ENCODE data around the gene ELOB.
A peak's percentile ranks its signal among the peaks of the same experiment; 100 is the strongest.

ELOB gene

DNA sequence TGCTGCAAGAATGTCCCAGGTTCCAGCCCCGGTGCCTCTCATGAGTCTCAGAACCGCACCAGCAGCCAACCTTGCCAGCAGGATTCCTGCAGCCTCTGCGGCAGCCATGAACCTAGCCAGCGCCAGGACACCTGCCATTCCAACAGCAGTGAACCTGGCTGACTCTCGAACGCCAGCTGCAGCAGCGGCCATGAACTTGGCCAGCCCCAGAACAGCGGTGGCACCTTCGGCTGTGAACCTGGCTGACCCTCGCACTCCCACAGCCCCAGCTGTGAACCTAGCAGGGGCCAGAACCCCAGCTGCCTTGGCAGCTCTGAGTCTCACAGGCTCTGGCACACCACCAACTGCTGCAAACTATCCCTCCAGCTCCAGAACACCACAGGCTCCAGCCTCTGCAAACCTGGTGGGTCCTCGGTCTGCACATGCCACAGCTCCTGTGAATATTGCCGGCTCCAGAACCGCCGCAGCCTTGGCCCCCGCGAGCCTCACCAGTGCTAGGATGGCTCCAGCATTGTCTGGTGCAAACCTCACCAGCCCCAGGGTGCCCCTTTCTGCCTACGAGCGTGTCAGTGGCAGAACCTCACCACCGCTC lies 9.8 kb downstream of the ELOB start:
- DNase-seq (ENCODE audit: low spot score), result no peak

DNA sequence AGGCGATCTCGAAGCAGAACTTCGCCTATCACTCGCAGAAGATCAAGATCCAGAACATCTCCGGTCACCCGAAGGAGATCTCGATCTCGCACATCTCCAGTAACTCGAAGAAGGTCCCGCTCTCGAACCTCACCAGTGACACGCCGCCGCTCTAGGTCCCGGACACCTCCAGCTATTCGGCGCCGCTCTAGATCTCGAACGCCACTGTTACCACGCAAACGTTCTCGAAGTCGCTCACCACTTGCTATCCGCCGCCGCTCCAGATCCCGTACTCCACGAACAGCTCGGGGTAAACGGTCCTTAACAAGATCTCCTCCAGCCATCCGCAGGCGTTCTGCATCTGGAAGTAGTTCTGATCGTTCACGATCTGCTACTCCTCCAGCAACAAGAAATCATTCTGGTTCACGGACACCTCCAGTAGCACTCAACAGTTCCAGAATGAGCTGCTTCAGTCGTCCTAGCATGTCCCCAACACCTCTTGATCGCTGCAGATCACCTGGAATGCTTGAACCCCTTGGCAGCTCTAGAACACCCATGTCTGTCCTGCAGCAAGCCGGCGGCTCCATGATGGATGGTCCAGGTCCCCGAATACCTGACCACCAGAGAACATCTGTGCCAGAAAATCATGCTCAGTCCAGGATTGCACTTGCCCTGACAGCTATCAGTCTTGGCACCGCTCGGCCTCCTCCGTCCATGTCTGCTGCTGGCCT lies 10.5 kb downstream of the ELOB start:
- DNase-seq (ENCODE audit: low spot score), result no peak

DNA sequence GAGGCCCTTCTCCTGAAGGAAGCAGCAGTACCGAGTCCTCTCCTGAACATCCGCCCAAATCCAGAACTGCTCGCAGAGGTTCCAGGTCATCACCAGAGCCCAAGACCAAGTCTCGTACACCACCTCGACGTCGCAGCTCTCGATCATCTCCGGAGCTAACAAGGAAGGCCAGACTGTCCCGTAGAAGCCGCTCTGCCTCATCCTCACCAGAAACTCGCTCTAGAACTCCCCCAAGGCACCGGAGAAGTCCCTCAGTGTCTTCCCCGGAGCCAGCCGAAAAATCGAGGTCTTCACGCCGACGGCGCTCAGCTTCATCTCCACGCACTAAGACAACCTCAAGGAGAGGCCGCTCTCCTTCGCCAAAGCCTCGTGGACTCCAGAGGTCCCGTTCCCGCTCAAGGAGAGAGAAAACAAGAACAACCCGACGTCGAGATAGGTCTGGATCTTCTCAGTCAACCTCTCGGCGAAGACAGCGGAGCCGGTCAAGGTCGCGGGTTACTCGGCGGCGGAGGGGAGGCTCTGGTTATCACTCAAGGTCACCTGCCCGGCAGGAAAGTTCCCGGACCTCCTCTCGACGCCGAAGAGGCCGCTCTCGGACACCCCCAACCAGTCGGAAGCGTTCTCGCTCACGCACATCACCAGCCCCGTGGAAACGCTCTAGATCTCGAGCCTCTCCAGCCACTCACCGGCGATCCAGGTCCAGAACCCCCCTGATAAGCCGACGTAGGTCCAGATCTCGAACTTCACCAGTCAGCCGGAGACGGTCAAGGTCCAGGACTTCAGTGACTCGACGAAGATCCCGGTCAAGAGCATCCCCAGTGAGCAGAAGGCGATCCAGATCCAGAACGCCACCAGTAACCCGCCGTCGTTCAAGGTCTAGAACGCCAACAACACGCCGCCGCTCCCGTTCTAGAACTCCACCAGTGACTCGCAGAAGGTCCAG lies 11.3 kb downstream of the ELOB start:
- DNase-seq (ENCODE audit: low spot score), result no peak

DNA sequence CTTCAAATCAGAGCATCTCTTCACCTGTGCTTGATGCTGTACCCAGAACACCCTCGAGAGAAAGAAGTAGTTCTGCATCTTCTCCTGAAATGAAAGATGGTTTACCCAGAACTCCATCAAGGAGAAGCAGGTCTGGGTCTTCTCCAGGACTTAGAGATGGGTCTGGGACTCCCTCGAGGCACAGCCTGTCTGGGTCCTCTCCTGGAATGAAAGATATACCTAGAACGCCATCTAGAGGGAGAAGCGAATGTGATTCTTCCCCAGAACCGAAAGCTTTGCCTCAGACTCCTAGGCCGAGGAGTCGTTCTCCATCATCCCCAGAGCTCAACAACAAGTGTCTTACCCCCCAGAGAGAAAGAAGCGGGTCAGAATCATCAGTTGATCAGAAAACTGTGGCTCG lies 12.4 kb downstream of the ELOB start:
- no peak for DNase-seq (ENCODE audit: low spot score)

DNA sequence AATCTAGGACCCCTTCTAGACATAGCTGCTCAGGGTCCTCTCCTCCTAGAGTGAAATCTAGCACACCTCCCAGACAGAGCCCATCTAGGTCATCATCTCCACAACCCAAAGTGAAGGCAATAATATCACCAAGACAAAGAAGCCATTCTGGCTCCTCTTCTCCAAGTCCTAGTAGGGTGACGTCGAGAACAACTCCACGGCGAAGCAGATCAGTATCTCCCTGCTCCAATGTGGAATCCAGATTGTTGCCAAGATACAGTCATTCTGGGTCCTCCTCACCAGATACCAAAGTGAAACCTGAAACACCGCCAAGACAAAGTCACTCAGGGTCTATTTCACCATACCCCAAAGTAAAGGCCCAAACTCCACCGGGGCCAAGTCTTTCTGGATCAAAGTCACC lies 13.9 kb downstream of the ELOB start:
- DNase-seq (ENCODE audit: low spot score), result no peak

DNA sequence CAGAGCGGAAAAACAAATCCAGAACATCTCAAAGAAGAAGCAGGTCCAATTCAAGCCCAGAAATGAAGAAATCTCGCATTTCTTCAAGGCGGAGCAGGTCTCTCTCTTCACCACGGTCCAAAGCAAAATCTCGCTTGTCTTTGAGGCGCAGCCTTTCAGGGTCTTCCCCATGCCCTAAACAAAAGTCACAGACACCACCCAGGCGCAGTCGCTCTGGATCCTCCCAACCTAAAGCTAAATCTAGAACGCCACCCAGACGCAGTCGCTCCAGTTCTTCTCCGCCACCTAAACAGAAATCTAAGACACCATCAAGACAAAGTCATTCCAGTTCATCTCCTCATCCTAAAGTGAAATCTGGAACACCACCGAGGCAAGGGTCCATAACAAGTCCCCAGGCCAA lies 14.4 kb downstream of the ELOB start:
- DNase-seq (ENCODE audit: low spot score), result no peak

DNA sequence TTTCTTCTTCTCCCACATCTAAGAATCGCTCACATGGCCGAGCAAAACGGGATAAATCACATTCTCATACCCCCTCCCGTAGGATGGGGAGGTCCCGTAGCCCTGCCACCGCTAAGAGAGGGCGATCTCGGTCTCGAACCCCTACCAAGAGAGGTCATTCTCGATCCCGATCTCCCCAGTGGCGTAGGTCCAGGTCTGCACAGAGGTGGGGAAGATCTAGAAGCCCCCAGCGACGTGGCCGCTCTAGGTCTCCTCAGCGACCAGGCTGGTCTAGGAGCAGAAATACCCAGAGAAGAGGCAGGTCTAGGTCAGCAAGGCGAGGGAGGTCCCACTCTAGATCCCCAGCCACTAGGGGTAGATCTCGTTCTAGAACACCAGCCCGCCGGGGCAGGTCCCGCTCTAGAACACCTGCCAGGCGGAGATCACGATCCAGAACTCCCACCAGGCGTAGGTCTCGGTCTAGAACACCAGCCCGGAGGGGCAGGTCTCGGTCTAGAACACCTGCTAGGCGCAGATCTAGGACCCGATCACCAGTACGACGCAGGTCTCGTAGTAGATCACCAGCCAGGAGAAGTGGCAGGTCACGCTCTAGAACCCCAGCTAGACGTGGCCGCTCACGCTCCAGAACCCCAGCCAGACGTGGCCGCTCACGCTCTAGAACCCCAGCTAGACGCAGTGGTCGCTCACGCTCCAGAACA lies 15.0 kb downstream of the ELOB start:
- DNase-seq (ENCODE audit: low spot score), result no peak

DNA sequence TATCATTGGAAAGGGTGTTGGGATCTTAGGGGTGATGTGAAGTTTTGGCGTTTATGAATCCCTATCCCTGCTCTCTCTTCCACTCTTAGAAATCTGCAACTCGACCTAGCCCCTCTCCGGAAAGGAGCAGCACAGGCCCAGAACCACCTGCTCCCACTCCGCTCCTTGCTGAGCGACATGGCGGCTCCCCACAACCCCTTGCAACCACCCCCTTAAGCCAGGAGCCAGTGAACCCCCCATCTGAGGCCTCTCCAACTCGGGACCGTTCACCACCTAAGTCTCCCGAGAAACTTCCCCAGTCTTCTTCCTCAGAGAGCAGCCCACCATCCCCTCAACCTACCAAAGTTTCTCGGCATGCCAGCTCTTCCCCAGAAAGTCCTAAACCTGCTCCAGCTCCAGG lies 15.6 kb downstream of the ELOB start:
- DNase-seq (ENCODE audit: low spot score), result no peak

DNA sequence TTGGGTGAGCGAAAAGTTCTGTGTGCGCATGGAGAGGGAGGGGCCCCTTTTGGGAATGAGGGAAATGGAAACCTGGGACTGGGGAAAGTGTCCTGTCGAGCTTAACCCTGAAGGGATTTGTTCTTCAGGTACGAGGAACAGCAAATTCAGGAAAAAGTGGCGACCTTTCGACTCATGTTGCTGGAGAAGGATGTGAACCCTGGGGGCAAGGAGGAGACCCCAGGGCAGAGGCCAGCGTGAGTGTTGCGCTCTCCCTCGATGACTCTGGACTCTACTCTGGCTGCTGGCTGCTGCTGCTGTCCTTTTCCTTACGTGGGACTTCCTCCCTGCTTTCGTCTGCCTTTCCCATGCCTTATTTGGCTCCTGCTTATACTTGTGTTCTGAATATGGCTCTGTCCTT lies 19.7 kb downstream of the ELOB start:
- no peak for DNase-seq (ENCODE audit: low spot score)

DNA sequence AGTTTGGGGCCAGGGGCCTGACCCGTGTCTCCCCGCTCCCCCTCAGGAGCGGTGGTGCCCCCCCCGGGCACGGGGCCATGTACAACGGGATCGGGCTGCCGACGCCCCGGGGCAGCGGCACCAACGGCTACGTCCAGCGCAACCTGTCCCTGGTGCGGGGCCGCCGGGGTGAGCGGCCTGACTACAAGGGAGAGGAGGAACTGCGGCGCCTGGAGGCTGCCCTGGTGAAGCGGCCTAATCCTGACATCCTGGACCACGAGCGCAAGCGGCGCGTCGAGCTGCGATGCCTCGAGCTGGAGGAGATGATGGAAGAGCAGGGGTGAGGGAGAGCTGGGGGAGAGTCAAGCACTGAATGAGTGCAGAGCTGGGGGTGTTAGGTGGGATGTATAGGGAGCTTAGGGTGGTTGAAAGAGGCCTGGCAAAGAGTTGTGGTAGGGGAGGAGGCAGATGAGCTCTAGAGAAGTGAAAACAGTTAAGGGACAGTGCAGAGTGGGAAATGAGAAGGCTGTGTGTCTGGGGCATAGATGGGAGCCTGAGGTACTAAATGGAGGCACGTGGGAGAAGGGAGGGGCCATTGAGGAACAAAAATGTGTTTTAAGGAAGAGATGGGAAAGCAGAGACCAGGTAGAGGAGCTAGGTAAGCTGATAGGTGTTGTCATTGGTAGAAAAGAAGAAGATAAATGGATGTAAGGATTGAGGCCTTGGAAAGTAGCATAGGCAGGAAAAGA lies 20.6 kb downstream of the ELOB start:
- no peak for DNase-seq (ENCODE audit: low spot score)

DNA sequence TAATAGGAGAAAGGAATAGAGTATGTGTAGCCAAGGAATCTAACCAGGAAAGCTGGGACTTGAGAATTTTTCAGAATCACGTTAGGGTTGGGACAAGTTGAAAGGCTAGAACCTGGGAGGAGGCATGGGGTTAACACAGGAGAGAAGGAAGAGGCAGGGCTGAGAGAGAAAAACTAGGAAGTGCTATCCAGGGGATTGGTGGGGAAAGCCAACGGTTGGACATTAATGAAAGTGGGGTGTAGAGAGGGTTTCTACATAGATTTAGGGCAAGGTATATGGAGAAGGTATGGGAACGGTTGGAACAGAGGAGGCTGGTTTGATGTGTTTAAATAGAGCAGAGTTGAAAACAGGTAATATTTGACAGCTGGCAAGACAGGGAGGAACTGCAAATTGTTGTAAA lies 21.9 kb downstream of the ELOB start:
- no peak for DNase-seq (ENCODE audit: low spot score)

DNA sequence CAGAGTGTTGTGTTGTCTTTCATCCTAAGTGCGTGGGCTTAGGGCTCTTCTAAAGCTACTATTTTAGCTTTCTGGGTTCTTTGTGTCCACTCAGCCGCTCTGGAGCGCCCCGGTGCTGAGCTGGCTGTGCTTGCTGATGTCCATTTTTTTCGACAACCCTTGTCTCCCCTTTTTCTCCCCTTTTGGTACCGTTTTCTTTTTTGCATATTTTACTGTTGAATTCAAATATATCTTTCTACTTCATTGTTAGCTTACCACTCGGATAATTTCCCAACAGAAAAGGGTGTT lies 23.4 kb downstream of the ELOB start:
- no peak for DNase-seq (ENCODE audit: low spot score)

DNA sequence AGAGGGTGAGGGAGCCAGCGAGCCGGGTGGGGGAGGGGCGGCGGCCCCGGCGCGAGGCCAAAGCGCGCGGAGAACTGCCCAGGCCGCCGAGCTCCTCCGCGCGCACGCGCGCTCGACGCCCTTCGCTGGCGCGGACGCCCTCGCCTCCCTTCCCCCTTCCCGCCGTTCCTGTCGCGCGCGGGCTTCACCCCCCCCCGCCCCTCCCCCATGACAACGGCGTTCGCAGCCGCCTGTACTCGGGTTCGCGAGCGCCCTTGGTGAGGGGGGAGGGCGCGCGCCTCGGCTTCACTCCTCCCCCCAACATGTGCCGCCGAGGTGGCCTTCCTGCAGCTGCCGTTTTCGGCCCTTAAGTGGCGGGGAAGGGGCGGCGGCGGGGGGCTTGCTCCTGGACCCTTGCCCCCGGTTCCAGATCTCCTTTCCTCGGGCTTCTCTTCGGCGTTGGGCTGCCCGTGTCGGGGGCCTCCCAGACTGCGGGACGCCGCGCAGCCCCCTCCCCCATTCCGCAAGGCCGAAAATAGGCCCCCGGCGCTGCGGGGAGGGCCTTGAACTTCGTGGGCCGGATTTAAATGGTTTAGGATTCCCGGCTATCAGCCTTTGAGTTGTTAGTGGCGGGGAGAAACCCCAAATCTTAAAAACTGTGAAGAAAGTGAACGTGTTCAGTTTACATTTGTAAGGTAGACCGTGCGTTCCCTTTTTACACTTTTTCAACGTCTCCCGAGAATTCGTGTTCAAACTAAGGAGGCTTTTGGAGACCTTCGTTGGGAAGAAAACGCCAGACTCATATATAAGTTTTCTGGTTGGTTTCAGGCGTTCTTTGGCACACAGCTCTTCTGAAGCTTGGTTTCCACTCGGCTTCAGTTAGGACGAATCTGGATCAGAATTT lies 24.0 kb downstream of the ELOB start:
- peak; percentile 86 for DNase-seq (ENCODE audit: low spot score)

DNA sequence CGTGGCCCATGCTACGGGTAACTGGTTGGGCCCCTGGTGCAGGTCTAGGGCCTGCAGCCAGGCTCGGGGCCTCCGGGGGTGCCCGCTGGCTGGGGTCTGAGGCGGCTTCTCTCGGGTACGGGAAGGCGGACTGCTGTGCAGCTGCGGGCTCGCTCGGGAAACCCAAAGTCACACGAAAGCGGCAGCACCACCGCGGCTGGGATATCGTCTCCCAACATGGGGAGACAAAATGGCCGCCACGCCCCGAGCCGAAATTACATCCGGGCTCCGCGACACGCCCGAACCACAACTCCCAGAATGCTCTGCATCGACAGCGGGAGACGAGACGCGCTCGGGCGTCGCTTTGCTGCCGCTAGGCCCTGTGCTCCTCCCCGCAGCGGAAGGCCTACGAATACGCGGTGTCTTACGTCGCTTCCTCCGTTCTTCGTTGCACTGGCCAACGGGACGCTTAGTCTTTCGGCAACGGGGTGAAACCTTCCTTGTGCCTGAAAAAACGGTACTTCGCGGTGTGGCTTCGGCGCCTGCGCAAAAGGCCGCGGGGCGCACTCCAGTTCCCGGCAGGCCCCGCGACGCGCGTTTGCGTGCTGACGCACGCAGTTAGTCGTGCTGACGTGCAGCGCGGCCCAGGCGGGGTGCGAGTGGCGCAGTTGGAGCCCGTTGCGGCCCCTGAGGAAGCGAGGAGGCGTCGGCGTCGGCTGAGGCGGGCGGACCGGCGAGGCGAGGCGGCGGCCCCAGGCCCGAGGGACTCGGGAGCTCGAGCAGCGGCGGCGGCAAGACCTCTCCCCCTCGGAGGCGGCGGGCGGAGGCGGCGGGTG lies 24.8 kb downstream of the ELOB start, which contains the start of gene SRRM2:
Gene SRRM2, plus strand, starts transcription at position 604 of the 815 bp plus-strand sequence. CDS start 3,727 bp downstream, outside the sequence.
- DNase-seq (ENCODE audit: low spot score), result peak; percentile 95

DNA sequence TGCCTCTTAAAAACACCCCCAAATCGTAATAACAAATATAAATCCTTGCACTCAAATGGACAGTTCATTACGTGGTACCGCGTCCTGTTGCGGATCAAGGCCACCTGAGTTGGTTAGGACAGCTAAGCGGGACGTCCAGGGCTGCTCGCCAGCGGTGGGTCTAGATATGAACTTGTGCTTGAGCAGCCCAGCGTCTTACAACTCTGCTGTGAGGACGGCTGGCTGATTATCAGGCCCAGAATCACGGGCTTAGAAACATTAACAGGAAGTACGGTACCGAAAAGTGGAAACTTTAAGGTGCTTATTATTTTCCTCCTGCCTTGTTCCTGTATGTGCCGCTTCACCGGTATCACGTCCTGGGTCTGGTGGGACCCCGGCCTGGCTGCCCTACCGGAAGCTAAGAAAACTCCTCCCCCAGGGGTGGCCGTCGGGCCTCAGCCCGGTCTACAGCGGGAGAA lies 25.5 kb downstream of the ELOB start:
- peak; percentile 45 for DNase-seq (ENCODE audit: low spot score)

DNA sequence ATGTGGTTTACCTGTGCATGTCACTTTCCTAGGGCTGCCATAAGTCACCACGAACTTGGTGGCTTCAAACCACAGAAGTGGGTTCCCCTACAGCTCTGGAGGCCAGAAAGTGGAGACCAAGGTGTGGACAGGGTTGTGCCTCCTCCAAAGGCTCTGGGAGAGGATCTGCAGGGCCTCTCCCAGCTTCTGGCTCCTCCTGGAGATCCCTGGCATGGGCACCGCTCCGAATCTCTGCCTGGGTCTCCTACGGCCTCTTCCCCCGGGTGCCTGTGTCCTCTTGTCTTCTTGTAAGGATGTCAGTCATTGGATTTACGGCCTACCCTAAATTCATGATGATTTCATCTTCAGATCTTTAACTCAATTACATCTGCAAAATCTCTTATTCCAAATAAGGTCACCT lies 27.1 kb downstream of the ELOB start:
- no peak for DNase-seq (ENCODE audit: low spot score)

DNA sequence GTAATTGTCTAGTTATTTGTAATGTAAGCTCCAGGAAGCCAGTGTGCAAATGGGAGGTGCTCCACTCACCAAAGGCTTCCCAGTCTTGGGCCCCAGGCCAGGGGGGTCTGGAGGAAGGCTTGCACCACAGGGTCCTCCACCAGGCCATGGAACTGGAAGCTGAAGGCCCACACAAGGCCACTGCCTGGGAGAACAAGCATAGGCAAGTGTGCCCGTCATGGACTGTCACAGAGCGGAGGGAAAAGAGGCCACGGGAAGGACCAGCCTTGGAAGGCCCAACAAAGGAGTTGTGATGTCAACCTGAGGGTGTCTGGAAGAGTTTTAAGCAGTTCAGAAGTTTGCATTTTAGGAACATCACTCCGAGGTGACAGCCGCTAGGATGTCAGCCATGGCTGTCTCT lies 27.6 kb downstream of the ELOB start:
- DNase-seq (ENCODE audit: low spot score), result no peak

DNA sequence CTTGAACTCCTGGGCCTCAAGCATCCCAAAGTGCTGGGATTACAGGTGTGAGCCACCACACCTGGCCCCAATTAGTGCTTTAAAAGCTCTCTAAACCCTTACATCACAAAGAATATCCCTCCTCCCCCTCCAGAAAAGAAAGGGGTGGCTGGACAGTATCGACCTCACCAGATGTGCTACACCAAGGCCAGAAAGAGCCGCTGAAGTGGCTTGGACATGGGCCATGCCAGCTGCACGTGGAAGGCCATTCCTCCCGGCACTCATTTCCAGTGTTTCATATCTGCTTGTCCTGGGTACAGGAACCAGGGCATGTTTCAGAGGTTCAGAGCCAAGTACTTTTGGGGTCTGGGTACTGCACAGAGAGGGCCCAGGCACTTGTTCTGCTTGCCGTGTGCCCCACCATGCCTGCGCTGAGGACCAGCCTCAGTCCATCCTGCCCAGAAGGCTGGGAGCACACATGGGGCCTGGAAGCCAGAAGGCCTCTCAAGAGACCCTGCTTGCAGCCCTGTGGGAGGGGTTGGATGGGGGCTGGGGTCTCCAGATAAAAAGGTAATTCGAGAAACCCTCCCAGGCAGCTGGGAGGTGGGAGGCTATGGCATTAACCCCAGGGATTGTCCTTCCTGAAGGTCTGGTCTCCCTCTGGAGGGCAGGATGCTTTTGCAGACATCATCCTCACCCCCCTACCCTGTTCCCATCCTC lies 28.2 kb downstream of the ELOB start:
- DNase-seq (ENCODE audit: low spot score), result no peak

DNA sequence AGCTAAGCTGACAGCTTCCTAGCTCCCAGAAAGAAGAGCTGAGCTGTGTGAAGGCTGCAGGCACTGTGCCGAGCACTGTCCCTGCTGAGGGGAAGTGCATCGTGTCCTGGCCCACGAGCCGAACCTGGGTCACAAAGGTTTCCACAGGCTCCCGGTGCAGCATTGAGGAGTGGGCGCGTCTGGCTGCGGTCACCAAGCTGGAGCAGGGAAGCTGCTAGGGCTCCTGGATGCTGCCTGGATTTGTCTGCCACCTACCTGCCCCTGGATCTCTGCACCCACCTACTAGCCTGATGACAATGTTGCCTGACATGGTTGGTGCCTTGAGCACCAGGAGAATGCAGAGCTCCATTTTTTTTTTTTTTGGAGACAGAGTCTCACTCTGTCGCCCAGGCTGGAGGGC lies 31.1 kb downstream of the ELOB start:
- DNase-seq (ENCODE audit: low spot score), result no peak
